Measurements from ENCODE around the gene EYS.
"Not testable (repeated sequence)": the region's sequence is repeated elsewhere in the genome, so short reads cannot be mapped to it uniquely, and the experiment has no call there.

EYS gene

GRCh38 chr6:63844287-63844686, 1862.7 kb downstream of the EYS start:
- TF ChIP-seq CTCF (IDR thresholded peaks at IDR 0.05; ENCODE audit: extremely low read depth, missing control alignments) = no peak
- DNase-seq (ENCODE audit: low spot score) = no peak

DNA sequence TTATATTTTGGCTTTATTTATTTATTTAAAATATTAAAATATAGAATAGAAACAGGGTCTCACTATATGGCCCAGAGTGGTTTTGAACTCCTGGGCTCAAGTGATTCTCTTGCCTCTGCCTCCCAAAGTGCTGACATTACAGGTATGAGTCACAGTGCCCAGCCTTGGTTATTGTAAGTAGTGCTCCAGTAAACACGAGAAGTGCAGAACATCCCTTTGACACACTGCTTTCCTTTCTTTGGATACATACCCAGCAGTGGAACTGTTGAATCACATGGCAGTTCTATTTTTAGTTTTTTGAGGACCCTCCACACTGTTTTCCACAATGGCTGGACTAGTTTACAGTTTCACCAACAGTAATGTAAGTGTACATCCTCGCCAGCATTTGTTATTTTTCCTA, 1867.5 kb downstream of the EYS start:
- TF ChIP-seq CTCF (IDR thresholded peaks at IDR 0.05; ENCODE audit: extremely low read depth, missing control alignments) = no peak
- DNase-seq (ENCODE audit: low spot score) = no peak

DNA sequence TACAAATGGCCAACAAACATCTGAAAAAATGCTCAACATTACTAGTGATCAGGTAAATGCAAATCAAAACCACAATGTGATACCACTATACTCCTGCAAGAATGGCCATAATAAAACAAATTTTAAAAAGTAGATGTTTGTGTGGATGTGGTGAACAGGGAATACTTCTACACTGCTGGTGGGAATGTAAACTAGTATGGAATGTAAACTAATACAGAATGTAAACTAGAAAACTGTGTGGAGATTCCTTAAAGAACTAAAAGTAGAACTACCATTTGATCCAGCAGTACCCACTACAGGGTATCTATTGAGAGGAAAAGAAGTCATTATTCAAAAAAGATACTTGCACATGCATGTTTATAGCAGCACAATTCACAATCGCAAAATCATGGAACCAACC, 1878.3 kb downstream of the EYS start:
- DNase-seq (ENCODE audit: low spot score) = not testable (repeated sequence)

DNA sequence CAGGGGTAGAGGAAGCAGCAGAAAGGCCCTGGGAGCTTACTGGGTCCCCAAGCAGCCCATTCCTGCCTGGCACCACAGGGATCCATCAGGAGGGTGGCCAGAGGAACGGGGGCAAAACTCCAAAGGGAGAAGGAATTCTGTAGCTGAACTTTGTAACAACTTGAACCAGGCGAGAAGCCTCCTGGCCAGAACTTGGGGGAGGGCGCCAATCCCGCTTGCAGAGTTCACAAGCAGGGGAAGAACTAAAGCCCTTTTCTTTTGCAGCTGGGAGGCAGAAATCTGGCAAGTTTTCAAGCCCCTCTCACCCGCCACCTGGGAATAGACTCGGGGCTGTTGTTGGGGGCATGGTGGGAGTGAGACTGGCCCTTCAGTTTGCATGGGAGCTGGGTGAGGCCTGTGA, 1882.3 kb downstream of the EYS start:
- no peak for DNase-seq (ENCODE audit: low spot score)
- no peak for TF ChIP-seq CTCF (IDR thresholded peaks at IDR 0.05; ENCODE audit: extremely low read depth, missing control alignments)

DNA sequence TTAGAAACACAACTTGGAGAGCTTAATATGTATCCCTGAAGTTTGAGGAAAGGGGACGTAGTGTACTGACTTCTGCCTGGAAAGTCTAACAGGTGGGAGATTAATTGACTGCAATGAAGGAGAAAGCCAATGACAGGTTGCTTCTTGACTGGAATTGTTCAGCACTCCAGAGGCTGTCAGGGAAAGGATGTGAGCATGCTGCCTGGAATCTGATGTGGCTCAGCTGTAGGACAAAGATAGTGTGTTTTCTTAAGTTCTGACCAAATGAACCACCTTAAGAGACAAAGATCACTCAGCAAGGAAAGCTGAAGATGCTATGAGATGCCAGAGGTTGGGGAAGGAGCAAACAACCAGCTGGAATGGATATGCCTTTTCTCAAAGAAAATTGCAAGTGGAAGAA, 1885.6 kb downstream of the EYS start:
- no peak for TF ChIP-seq CTCF (IDR thresholded peaks at IDR 0.05; ENCODE audit: extremely low read depth, missing control alignments)
- DNase-seq (ENCODE audit: low spot score) = no peak

DNA sequence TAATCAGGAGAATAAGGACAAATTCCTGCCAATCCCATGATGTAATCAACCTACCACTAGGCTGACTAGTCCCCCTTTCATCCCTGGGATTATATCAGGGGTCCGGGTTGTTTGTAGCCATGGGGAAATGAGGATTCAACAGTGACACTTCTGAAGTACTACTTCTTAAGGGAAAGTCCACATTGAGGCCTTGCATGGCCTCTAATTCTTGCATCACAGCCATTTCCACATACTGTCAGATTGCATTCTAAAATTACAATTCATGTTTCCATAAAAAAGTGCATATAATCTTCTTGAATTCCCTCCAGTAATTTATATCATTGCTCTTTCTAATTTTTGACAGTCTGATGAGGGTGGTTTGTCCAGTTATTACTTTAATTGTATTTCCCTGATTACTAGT, 1887.2 kb downstream of the EYS start:
- DNase-seq (ENCODE audit: low spot score) = no peak
- no peak for TF ChIP-seq CTCF (IDR thresholded peaks at IDR 0.05; ENCODE audit: extremely low read depth, missing control alignments)

DNA sequence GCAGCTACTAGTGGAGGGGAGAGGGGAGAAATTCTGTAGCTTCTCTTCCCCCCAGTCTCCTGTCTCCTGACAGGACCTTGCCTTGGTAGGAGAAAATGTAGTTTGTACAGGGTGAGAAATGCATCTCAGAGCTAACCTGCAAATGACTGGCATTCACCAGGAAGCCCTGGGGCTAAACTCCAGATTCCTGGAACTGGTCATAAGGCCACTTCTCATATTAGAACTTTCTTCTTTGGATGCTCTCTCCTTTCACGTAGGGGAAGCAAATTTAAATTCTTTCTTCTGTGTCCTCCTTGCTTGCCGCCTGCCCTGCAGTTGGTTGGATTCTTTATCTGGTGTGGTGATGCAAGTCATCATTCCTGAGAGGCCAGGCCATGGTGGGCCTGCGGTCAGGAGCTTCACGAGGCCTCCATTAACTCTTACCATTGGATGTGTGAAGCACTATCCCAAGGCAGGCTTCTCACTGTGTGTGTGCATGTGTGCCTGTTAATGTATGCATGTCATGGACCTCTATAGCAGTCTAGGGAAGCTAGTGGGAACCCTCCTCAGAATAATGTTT, 1889.5 kb downstream of the EYS start:
- no peak for DNase-seq (ENCODE audit: low spot score)
- no peak for TF ChIP-seq CTCF (IDR thresholded peaks at IDR 0.05; ENCODE audit: extremely low read depth, missing control alignments)

DNA sequence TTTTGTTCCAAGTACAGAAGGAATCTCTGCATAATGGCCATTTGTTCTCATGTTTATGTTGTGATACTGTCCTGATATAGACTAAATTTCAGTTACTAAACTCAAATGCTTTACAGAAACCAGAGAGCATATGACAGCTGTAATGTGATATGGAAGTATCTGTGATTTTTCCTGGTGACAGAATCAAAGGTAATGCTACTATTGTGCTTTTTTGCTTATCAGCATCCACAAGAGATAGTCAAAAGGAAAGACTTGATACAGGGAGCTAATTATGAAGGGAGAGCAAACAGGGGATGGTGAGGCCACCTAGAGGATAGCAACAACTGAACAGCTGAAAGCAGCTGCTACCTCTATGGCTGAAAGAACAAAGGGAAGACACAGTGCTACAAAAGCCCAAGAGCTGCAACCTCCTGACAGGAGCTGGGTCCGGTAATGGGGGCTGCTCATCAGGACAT, 1890.0 kb downstream of the EYS start:
- DNase-seq (ENCODE audit: low spot score) = no peak
- TF ChIP-seq CTCF (IDR thresholded peaks at IDR 0.05; ENCODE audit: extremely low read depth, missing control alignments) = no peak

Data from GM20000 (cell line).